H1 (cell line): ENCODE data around the gene AHSG. TPM values are rescaled to one million over a fixed set of nuclear protein-coding genes. Genes with fewer than 3 reads are reported as not detected.

Experiments
- CTCF ChIA-PET: fragments of 300-600 bp; sonication (Branson Sonifier 250); formaldehyde crosslinking; loops from one replicate; lab custom pipeline; 2021; ENCODE audit not compliant: partially characterized antibody; lab: Charles Lee
- POLR2A ChIA-PET: fragments of 300-600 bp; sonication (Branson Sonifier 250); formaldehyde crosslinking; loops from one replicate; lab custom pipeline; 2021; ENCODE audit warnings: inconsistent platforms; ENCODE audit not compliant: partially characterized antibody; lab: Charles Lee
- DNase-seq, 2 experiments: peaks; one replicate each; pipeline versions ENCODE4 v3.0.0 to v3.0.0-alpha.2; 2010 to 2022; ENCODE audit warnings: low spot score in 2 of 2, low read depth in 1 of 2, mixed read lengths in 1 of 2
- FAIRE-seq: peaks from 2 replicates; lab custom pipeline; 2011; peaks lifted over from hg19 to GRCh38; lab: Jason Lieb, UNC
- H2AFZ ChIP-seq: 2 replicates; pipeline ENCODE4 v1.8.1; 2012; ENCODE audit warnings: low read length, inconsistent platforms
- H2AK5ac ChIP-seq: 2 replicates; pipeline ENCODE4 v1.6.1; 2013; ENCODE audit warnings: low read depth, low read length
- H2BK120ac ChIP-seq: replicated peaks from 2 replicates; pipeline ENCODE3; 2013; ENCODE audit warnings: low read depth, low read length, inconsistent platforms
- H2BK12ac ChIP-seq: 2 replicates; pipeline ENCODE4 v1.6.1; 2013; ENCODE audit warnings: low read depth, low read length
- H2BK15ac ChIP-seq: 2 replicates; pipeline ENCODE4 v1.6.1; 2013; ENCODE audit warnings: low read length
- H2BK20ac ChIP-seq: 2 replicates; pipeline ENCODE4 v1.6.1; 2013; ENCODE audit warnings: low read length
- H2BK5ac ChIP-seq: 2 replicates; pipeline ENCODE4 v1.6.1; 2013; ENCODE audit warnings: low read depth, low read length
- H3K14ac ChIP-seq: 2 replicates; pipeline ENCODE4 v1.6.1; 2013; ENCODE audit warnings: inconsistent platforms; ENCODE audit not compliant: insufficient read length
- H3K18ac ChIP-seq: 2 replicates; pipeline ENCODE4 v1.6.1; 2013; ENCODE audit warnings: low read length; ENCODE audit errors: extremely low read depth
- H3K23ac ChIP-seq: 2 replicates; pipeline ENCODE4 v1.6.1; 2013; ENCODE audit warnings: inconsistent platforms; ENCODE audit not compliant: insufficient read length
- H3K23me2 ChIP-seq: 2 replicates; pipeline ENCODE4 v1.6.1; 2013; ENCODE audit warnings: low read depth, low read length
- H3K27ac ChIP-seq: 2 replicates; pipeline ENCODE4 v1.6.1; 2011; ENCODE audit warnings: low read depth, low read length, inconsistent platforms
- H3K27me3 ChIP-seq, 4 experiments: replicated peaks in 1 of 4; 1 replicate in 1 of 4; 2 replicates in 3 of 4; pipeline versions ENCODE4 v1.6.1 to v1.8.1; 2011 to 2013; ENCODE audit warnings: low read length in 3 of 4, mild to moderate bottlenecking in 3 of 4, inconsistent platforms in 2 of 4, mixed read lengths in 2 of 4, moderate library complexity in 1 of 4; ENCODE audit not compliant: control insufficient read depth in 3 of 4, insufficient read depth in 3 of 4; ENCODE audit errors: extremely low read depth in 1 of 4
- H3K36me3 ChIP-seq, 4 experiments: 2 replicates each; pipeline versions ENCODE4 v1.6.1 to v1.8.1; 2011 to 2013; ENCODE audit warnings: mild to moderate bottlenecking in 4 of 4, low read length in 3 of 4, moderate library complexity in 2 of 4, control low read depth in 1 of 4, inconsistent platforms in 1 of 4; ENCODE audit not compliant: insufficient read depth in 4 of 4, control insufficient read depth in 2 of 4
- H3K4ac ChIP-seq: replicated peaks from 2 replicates; pipeline ENCODE3; 2013; ENCODE audit warnings: low read length, low read depth, mixed read lengths, inconsistent platforms; ENCODE audit not compliant: insufficient read length
- H3K4me1 ChIP-seq, 4 experiments: replicated peaks in 1 of 4; 1 replicate in 1 of 4; 2 replicates in 3 of 4; pipeline versions ENCODE4 v1.6.1 to v1.8.1; 2011 to 2013; ENCODE audit warnings: low read length in 3 of 4, inconsistent platforms in 2 of 4, mixed read lengths in 1 of 4; ENCODE audit not compliant: insufficient read depth in 4 of 4, control insufficient read depth in 3 of 4
- H3K4me2 ChIP-seq, 2 experiments: 2 replicates each; pipeline versions ENCODE4 v1.6.1 to v1.8.1; 2011 to 2013; ENCODE audit warnings: low read depth in 2 of 2, low read length in 2 of 2, control low read depth in 1 of 2, inconsistent platforms in 1 of 2, mild to moderate bottlenecking in 1 of 2; ENCODE audit not compliant: insufficient read depth in 1 of 2
- H3K4me3 ChIP-seq, 4 experiments: fragments of 200-600, 300-600 bp in 1 of 4; sonication (generic), shearing (Covaris generic), sonication (Bioruptor Twin) in 1 of 4; 2 replicates each; pipeline versions ENCODE4 v1.5.1 to v1.8.1; 2011 to 2016; ENCODE audit warnings: low read length in 4 of 4, low read depth in 3 of 4, control low read depth in 2 of 4, inconsistent platforms in 2 of 4, mild to moderate bottlenecking in 2 of 4, mixed read lengths in 1 of 4, moderate library complexity in 1 of 4; ENCODE audit not compliant: insufficient read depth in 2 of 4; ENCODE audit errors: extremely low read depth in 1 of 4
- H3K56ac ChIP-seq: replicated peaks from 2 replicates; pipeline ENCODE3; 2013; ENCODE audit warnings: low read depth, mild to moderate bottlenecking, mixed read lengths, low read length, inconsistent platforms; ENCODE audit not compliant: insufficient read length
- H3K79me1 ChIP-seq: 2 replicates; pipeline ENCODE4 v1.6.1; 2013; ENCODE audit warnings: low read depth, low read length, control low read depth
- H3K79me2 ChIP-seq, 2 experiments: 2 replicates each; pipeline versions ENCODE4 v1.6.1 to v1.8.1; 2012 to 2013; ENCODE audit warnings: low read length in 2 of 2, mild to moderate bottlenecking in 2 of 2, inconsistent platforms in 1 of 2; ENCODE audit not compliant: insufficient read depth in 2 of 2, control insufficient read depth in 1 of 2
- H3K9ac ChIP-seq, 4 experiments: replicated peaks in 1 of 4; 1 replicate in 1 of 4; 2 replicates in 3 of 4; pipeline versions ENCODE4 v1.6.1 to v1.8.1; 2011 to 2013; ENCODE audit warnings: low read depth in 3 of 4, low read length in 3 of 4, control low read depth in 2 of 4, mild to moderate bottlenecking in 2 of 4, moderate library complexity in 2 of 4, inconsistent platforms in 1 of 4; ENCODE audit errors: extremely low read depth in 1 of 4
- H3K9me3 ChIP-seq, 2 experiments: 2 replicates each; pipeline versions ENCODE4 v1.6.1 to v1.8.1; 2012 to 2013; ENCODE audit warnings: mild to moderate bottlenecking in 2 of 2, moderate library complexity in 2 of 2, control low read depth in 1 of 2, inconsistent platforms in 1 of 2, low read depth in 1 of 2, low read length in 1 of 2, mixed read lengths in 1 of 2; ENCODE audit not compliant: insufficient read depth in 2 of 2
- H4K20me1 ChIP-seq, 2 experiments: replicated peaks in 1 of 2; 2 replicates each; pipeline versions ENCODE3 to v1.8.1; 2011 to 2013; ENCODE audit warnings: inconsistent platforms in 2 of 2, low read length in 2 of 2, mild to moderate bottlenecking in 1 of 2; ENCODE audit not compliant: insufficient read depth in 2 of 2, control insufficient read depth in 1 of 2
- H4K5ac ChIP-seq: 2 replicates; pipeline ENCODE4 v1.6.1; 2013; ENCODE audit warnings: low read length, low read depth, mixed read lengths, inconsistent platforms; ENCODE audit not compliant: insufficient read length
- H4K8ac ChIP-seq: 2 replicates; pipeline ENCODE4 v1.8.0; 2013; ENCODE audit warnings: mild to moderate bottlenecking, moderate library complexity, low read length, inconsistent platforms; ENCODE audit not compliant: insufficient read depth; ENCODE audit errors: extremely low read depth
- H4K91ac ChIP-seq: replicated peaks from 2 replicates; pipeline ENCODE3; 2013; ENCODE audit warnings: low read length, mixed read lengths, inconsistent platforms; ENCODE audit not compliant: insufficient read length
- NANOG ChIP-seq: IDR thresholded peaks from 2 replicates; pipeline ENCODE4 v1.6.1; 2011; ENCODE audit warnings: low read length, low read depth, mild to moderate bottlenecking, inconsistent platforms; ENCODE audit not compliant: insufficient read depth, poor library complexity, severe bottlenecking
- SIRT6 ChIP-seq: IDR thresholded peaks from one replicate; pipeline ENCODE4 v1.7.1; 2012; ENCODE audit warnings: low read length, inconsistent platforms
- WGBS, 2 experiments: shearing (Covaris generic) in 1 of 2; methylation state at CpG; one replicate each; pipeline versions ENCODE4 v1.1.6 to v1.1.7; 2013 to 2015; ENCODE audit warnings: low lambda C conversion rate in 2 of 2, mixed read lengths in 2 of 2, inconsistent platforms in 1 of 2, low coverage in 1 of 2, missing lambda C conversion rate in 1 of 2; ENCODE audit not compliant: insufficient replicate concordance in 2 of 2, insufficient coverage in 1 of 2, insufficient read length in 1 of 2; ENCODE audit errors: extremely low coverage in 1 of 2, missing lambda C conversion rate in 1 of 2; 5-methylcytosine and 5-hydroxymethylcytosine counted together
- polyA plus RNA-seq, 7 experiments: library from polyadenylated mRNA; depleted of rRNA in 3 of 7; stranded (reverse) in 5 of 7; unstranded in 2 of 7; fragments of >200 nt in 5 of 7; fragments of 200-250 nt in 2 of 7; gene quantifications; 1 replicate in 5 of 7; 2 replicates in 1 of 7; 4 replicates in 1 of 7; pipeline versions ENCODE4 v1.2.1 to v1.2.3, GENCODE V29; 2011 to 2013; ENCODE audit warnings: missing spikeins in 2 of 7, mixed read lengths in 2 of 7
- total RNA-seq: library from RNA; stranded (reverse); fragmentation: NEBNext Ultra II Directional; extraction: Animal tissue kit (Norgen Biotek cat#: 25700); gene quantifications from 2 replicates; pipeline ENCODE4 v1.2.1, GENCODE V29; 2021

Gene AHSG
- total and polyA plus RNA-seq, 2 of the 8 experiments (the other 6 are each of a cell fraction or from before 2014, with no cell fraction given) = 0.68 to 0.78 TPM

GRCh38 chr3:186619787-186620212 is 6.9 kb downstream of the AHSG start:
- Histone ChIP-seq H3K27me3 (peaks cover 0 to 2% (median 0%) of the 10 kb centered on the region in 4 experiments; a peak in 1 of 7 replicates), H2BK15ac (no peak overlapping the region), H3K9me3 (no peaks in the 10 kb centered on the region), H3K23ac (no peak overlapping the region), H3K23me2 (no peaks in the 10 kb centered on the region), H3K4me3 (no peak overlapping the region), H3K36me3 (no peaks in the 10 kb centered on the region), H3K18ac (no peak overlapping the region), H2AFZ (no peak overlapping the region), H4K5ac (no peak overlapping the region), H3K79me2 (no peaks in the 10 kb centered on the region), H4K8ac (no peak overlapping the region), H3K27ac (no peak overlapping the region), H2BK20ac (no peak overlapping the region), H3K14ac (no peak overlapping the region), H3K79me1 (no peaks in the 10 kb centered on the region), H3K56ac (no peak overlapping the region), H2BK5ac (no peak overlapping the region), H2BK120ac (no peak overlapping the region), H3K4me2 (no peak overlapping the region), H4K91ac (no peak overlapping the region), H3K4me1 (peaks cover 0 to 7% (median 6%) of the 10 kb centered on the region in 4 experiments; a peak in 6 of 7 replicates), H3K9ac (no peak overlapping the region), H2AK5ac (no peak overlapping the region), H4K20me1 (no peaks in the 10 kb centered on the region), H2BK12ac (no peak overlapping the region), H3K4ac (no peak overlapping the region)
- no peak for DNase-seq
- TF ChIP-seq SIRT6 (no peak), NANOG (no peak)
- ChIA-PET CTCF (interaction anchor here (0.7 to 12.9 kb wide), 5 partner anchors 8 to 202 kb away, joined by 3 to 333 read pairs (median 3); no protein-coding TSS in a partner anchor), POLR2A (no interaction called here)
- 88% methylated on average over 5 of the region's 5 CpGs; no CpG with 5 or more reads in 1 of the 2 experiments for WGBS, 2 experiments
- no peak for FAIRE-seq
